ENCODE measurements around the gene TGFBR3L.

TGFBR3L gene

DNA sequence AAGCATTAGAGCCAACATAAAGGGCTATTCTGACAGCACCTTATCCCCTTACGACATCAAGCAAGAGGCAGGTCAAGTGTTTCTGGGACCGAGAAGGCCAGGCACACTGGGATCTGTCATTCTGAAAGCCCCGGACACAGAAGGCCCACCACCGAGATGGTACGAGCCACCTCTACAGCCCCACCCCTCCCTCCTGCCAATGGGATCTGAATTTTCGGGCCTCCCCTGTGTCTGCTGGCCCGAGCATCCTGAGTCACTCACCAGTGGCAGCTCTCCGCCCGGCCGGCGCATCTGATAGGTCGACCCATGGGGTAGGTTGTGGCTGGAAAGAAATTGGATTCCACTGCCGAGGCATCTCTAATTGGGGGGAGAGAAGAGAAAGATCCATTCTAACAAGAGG is 26.2 kb downstream of the TGFBR3L start:
- TF ChIP-seq, protein P1, sequence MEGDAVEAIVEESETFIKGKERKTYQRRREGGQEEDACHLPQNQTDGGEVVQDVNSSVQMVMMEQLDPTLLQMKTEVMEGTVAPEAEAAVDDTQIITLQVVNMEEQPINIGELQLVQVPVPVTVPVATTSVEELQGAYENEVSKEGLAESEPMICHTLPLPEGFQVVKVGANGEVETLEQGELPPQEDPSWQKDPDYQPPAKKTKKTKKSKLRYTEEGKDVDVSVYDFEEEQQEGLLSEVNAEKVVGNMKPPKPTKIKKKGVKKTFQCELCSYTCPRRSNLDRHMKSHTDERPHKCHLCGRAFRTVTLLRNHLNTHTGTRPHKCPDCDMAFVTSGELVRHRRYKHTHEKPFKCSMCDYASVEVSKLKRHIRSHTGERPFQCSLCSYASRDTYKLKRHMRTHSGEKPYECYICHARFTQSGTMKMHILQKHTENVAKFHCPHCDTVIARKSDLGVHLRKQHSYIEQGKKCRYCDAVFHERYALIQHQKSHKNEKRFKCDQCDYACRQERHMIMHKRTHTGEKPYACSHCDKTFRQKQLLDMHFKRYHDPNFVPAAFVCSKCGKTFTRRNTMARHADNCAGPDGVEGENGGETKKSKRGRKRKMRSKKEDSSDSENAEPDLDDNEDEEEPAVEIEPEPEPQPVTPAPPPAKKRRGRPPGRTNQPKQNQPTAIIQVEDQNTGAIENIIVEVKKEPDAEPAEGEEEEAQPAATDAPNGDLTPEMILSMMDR (IDR thresholded peaks at IDR 0.05; ENCODE audit: low read length, missing control alignments), result no peak
- DNase-seq (ENCODE audit: low read depth), result no peak
- H3K4me3 ChIP-seq (replicated peaks; ENCODE audit: low read depth, low read length), result no peak overlapping the region

DNA sequence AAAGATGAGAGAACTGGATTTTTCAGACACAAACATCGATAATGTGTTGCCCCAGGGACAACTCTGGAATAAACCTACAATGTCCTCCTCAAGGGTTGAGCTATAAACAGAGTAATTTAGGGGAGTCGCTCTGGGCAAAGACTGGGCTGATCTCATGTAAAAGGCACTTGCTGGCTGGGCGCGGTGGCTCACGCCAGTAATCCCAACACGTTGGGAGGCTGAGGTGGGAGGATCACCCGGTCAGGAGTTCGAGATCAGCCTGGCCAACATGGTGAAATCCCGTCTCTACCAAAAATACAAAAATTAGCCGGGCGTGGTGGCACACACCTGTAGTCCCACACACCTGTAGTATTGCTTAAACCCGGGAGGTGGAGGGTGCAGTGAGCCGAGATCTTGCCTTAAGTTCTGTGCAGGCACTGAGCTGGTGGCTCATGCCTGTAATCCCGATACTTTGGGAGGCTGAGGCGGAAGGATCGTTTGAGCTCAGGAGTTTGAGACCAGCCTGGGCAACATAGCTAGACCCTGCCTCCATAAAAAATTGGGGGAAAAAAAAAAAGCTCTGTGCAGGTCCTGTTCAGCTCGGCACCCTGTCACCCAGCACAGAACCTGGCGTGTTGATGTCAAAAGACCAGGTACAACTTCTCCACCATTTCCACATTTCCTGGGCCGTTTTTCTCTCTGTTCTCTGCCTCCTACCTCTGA is 27.4 kb downstream of the TGFBR3L start:
- TF ChIP-seq, protein P1 (IDR thresholded peaks at IDR 0.05; ENCODE audit: low read length, missing control alignments), result no peak
- no peak for DNase-seq (ENCODE audit: low read depth)
- H3K4me3 ChIP-seq (replicated peaks; ENCODE audit: low read depth, low read length), result peak overlapping the region; percentile 96

DNA sequence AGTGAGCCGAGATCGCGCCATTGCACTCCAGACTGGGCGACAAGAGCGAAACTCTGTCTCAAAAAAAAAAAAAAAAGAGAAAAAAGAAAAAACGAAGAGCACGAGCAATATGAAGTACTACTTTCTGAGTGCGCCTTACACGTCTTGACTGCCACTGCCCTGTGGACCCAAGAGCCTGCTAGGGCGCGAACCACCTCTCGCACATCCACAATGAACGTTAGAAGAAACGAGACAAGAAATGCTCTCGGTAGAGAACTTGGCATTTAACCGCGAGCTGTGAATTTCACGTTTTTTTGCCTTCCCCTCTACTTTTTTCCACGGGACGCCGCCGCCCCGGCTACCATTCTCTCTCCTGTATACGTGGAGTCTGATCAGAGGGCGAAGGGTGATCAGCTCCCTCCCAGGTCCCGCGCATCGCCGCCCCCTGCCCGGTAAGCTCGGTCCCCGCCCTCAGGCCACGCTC is 28.4 kb downstream of the TGFBR3L start:
- TF ChIP-seq, protein P1 (IDR thresholded peaks at IDR 0.05; ENCODE audit: low read length, missing control alignments), result no peak
- peak overlapping the region; percentile 96 for H3K4me3 ChIP-seq (replicated peaks; ENCODE audit: low read depth, low read length)
- DNase-seq (ENCODE audit: low read depth), result peak; percentile 11

DNA sequence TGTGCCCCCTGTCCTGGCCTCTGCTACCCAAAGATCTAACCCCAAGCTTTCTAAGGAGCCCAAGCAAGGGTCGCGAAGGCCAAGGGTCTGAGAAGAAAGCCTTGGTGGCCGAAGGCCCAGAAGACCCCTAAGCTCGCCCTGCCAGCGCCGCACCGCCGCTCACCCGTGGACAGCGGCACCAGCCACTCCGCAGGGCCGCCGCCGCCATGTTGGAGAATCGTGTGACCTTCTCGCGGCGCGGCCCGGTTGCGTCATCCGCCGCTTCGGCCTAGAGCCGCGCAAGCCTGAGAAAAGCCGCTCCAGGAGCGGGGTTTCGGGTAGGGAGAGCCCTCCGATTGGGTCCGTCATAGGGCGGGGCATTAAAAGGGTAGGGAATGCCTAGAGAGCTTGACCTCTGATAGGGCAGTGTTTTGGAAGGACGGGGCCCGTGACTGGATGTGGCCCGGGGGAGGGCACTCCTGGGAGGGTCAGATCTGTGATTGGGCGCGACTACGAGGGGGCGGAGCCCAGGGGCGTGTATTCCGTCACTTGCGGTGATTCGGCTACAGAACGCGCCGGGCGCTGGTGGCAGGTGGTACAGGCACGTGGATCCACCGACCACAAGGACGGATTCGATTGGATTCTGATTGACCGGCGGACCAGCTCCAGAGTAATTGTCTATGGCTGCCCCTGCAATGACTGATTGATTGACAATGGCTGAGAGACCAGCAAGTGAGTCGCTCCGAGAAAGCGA is 29.0 kb downstream of the TGFBR3L start, which contains the start of gene TIMM44:
TSS of gene TIMM44 (minus strand) at position 223 of the 733 bp plus-strand sequence. CDS start at position 208, 15 bp downstream.
- DNase-seq (ENCODE audit: low read depth), result peak; percentile 100
- TF ChIP-seq, protein P1 (IDR thresholded peaks at IDR 0.05; ENCODE audit: low read length, missing control alignments), result no peak
- peak within 1 kb of the TSS; percentile 96 for H3K4me3 ChIP-seq (replicated peaks; ENCODE audit: low read depth, low read length)

DNA sequence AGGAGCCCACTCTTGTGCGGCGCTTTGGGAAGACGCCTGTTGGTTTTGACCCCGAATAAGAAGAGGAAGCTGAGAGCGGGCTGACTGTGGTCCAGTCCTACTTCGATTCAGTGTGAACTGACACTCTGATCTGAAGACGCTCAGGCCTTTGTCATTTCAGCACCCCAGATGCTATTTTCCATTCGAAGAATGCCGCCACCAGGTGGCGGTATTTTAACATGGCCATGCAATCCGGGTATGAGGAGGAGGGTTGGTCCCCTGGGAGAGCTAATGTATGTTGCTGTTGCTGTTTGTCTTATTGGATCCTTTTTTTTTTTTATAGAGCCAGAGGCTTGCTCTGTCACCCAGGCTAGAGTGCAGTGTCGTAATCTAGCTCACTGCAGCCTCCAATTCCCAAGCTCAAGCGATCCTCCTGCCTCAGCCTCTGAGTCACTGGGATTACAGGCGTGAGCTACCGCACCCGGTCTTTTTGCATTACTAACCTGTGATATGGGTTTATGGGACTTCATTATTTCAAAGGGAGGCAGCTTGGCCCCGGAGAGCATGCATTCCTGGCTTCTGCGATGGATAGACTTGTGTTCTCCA is 29.6 kb downstream of the TGFBR3L start:
- H3K4me3 ChIP-seq (replicated peaks; ENCODE audit: low read depth, low read length), result peak overlapping the region; percentile 96
- TF ChIP-seq, protein P1 (IDR thresholded peaks at IDR 0.05; ENCODE audit: low read length, missing control alignments), result peak; percentile 80
- peak; percentile 96 for DNase-seq (ENCODE audit: low read depth)

DNA sequence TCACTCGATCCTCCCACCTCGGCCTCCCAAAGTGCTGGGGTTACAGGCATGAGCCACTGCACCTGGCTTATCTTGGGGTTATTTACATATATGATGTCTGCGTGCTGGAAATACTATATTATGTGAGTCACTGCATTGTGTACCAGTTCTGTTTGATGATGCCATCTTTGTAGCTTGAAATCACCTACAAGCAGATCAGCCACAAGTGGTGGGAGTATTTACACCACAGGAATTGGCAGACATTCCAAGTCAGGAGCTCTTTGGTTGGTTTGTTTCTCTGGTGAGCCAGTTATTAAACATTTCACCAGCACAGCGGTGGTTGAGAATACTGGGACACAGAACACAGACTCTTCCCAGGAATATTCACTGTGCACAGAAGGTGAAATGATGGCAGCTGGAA is 33.3 kb downstream of the TGFBR3L start:
- peak; percentile 32 for DNase-seq (ENCODE audit: low read depth)

More for the DNA sequence above, 33.3 kb downstream of the TGFBR3L start:
- H3K4me3 ChIP-seq (replicated peaks; ENCODE audit: low read depth, low read length), result no peak overlapping the region
- TF ChIP-seq, protein P1 (IDR thresholded peaks at IDR 0.05; ENCODE audit: low read length, missing control alignments), result no peak

Measured in fibroblast of pulmonary artery (primary cell).